ENCODE results near the gene DNAAF1. TPM values are rescaled to one million over a fixed set of nuclear protein-coding genes. Genes with fewer than 3 reads are reported as not detected.

DNAAF1 gene
- total and polyA plus RNA-seq, 2 of the 8 experiments (the other 6 are each of a cell fraction or from before 2014, with no cell fraction given), result 0.09 to 0.15 TPM

GRCh38 chr16:84144209-84144858 is 774 bp upstream of the DNAAF1 start (continued):
- peak; percentile 23 for TF ChIP-seq CTBP2 (IDR thresholded peaks at IDR 0.05; ENCODE audit: borderline replicate concordance, insufficient read depth, insufficient read length, low read length)
- 0 out of 2 replicates have a peak, but pooled peaks have one; percentile 8 for TF ChIP-seq PHF8 (conservative IDR thresholded peaks at IDR 0.05; ENCODE audit: low read depth, low read length)

Data from H1 (cell line).